Measurements from ENCODE around the gene KRTAP21-1.
"Not testable (repeated sequence)": the region's sequence is repeated elsewhere in the genome, so short reads cannot be mapped to it uniquely, and the experiment has no call there.

KRTAP21-1 gene

GRCh38 chr21:30755328-30755727 is at the start of gene KRTAP21-1:
Gene KRTAP21-1, minus strand, starts transcription at chr21:30755428. Its CDS starts 50 bp downstream, at chr21:30755378.
- in situ Hi-C loops (cut with MboI; ENCODE audit: low sequenced_read_pairs), result not testable (repeated sequence)

GRCh38 chr21:30800605-30801004 is 45.4 kb upstream of the KRTAP21-1 start:
- in situ Hi-C loops (cut with MboI; ENCODE audit: low sequenced_read_pairs), result no loop called here

- in situ Hi-C loops (cut with MboI; ENCODE audit: low sequenced_read_pairs), result no loop called here
Observed at GRCh38 chr21:30793581-30794314, 38.5 kb upstream of the KRTAP21-1 start.

- in situ Hi-C loops (cut with MboI; ENCODE audit: low sequenced_read_pairs), result no loop called here
Observed at GRCh38 chr21:30779249-30779648, 24.0 kb upstream of the KRTAP21-1 start.

GRCh38 chr21:30769724-30770431 is 14.7 kb upstream of the KRTAP21-1 start:
- in situ Hi-C loops (cut with MboI; ENCODE audit: low sequenced_read_pairs), result no loop called here

- in situ Hi-C loops (cut with MboI; ENCODE audit: low sequenced_read_pairs), result no loop called here
Observed at GRCh38 chr21:30760776-30761175, 5.5 kb upstream of the KRTAP21-1 start.

- in situ Hi-C loops (cut with MboI; ENCODE audit: low sequenced_read_pairs), result no loop called here
Observed at GRCh38 chr21:30758306-30758705, 3.1 kb upstream of the KRTAP21-1 start.

GRCh38 chr21:30747159-30747558 is 8.1 kb downstream of the KRTAP21-1 start, which contains the start of gene KRTAP21-2:
Gene KRTAP21-2, minus strand, starts transcription at chr21:30747259. Its CDS starts 57 bp downstream, at chr21:30747202.
- in situ Hi-C loops (cut with MboI; ENCODE audit: low sequenced_read_pairs), result no loop called here

- in situ Hi-C loops (cut with MboI; ENCODE audit: low sequenced_read_pairs), result no loop called here
Observed at GRCh38 chr21:30740462-30740861, 14.8 kb downstream of the KRTAP21-1 start.

- in situ Hi-C loops (cut with MboI; ENCODE audit: low sequenced_read_pairs), result no loop called here
Observed at GRCh38 chr21:30733026-30733425, 22.2 kb downstream of the KRTAP21-1 start.

- in situ Hi-C loops (cut with MboI; ENCODE audit: low sequenced_read_pairs), result no loop called here
Observed at GRCh38 chr21:30726726-30727125, 28.5 kb downstream of the KRTAP21-1 start.

- in situ Hi-C loops (cut with MboI; ENCODE audit: low sequenced_read_pairs), result no loop called here
Observed at GRCh38 chr21:30719401-30719800, 35.8 kb downstream of the KRTAP21-1 start.

- in situ Hi-C loops (cut with MboI; ENCODE audit: low sequenced_read_pairs), result no loop called here
Observed at GRCh38 chr21:30718239-30718909, 36.9 kb downstream of the KRTAP21-1 start, which contains the start of gene KRTAP21-3. Gene KRTAP21-3, minus strand, starts transcription at chr21:30718777. Its CDS starts 18 bp downstream, at chr21:30718759.

GRCh38 chr21:30717105-30717504 is 38.1 kb downstream of the KRTAP21-1 start:
- in situ Hi-C loops (cut with MboI; ENCODE audit: low sequenced_read_pairs), result no loop called here

- in situ Hi-C loops (cut with MboI; ENCODE audit: low sequenced_read_pairs), result no loop called here
Observed at GRCh38 chr21:30714946-30715345, 40.3 kb downstream of the KRTAP21-1 start.

GRCh38 chr21:30714456-30714855 is 40.8 kb downstream of the KRTAP21-1 start:
- in situ Hi-C loops (cut with MboI; ENCODE audit: low sequenced_read_pairs), result no loop called here

- in situ Hi-C loops (cut with MboI; ENCODE audit: low sequenced_read_pairs), result no loop called here
Observed at GRCh38 chr21:30713766-30714165, 41.5 kb downstream of the KRTAP21-1 start.

GRCh38 chr21:30710499-30710898 is 44.7 kb downstream of the KRTAP21-1 start:
- in situ Hi-C loops (cut with MboI; ENCODE audit: low sequenced_read_pairs), result no loop called here

GRCh38 chr21:30707409-30707808 is 47.8 kb downstream of the KRTAP21-1 start:
- in situ Hi-C loops (cut with MboI; ENCODE audit: low sequenced_read_pairs), result no loop called here
